Hematopoietic multipotent progenitor cell treated with erythropoietin and hydrocortisone succinate and interleukin-3 and kit ligand, for 17 days (in vitro differentiated cells): ENCODE measurements around the gene SCP2.
"Not testable (repeated sequence)": the region's sequence is repeated elsewhere in the genome, so short reads cannot be mapped to it uniquely, and the experiment has no call there.

Experiments used
- DNase-seq: peaks from one replicate; pipeline ENCODE4 v3.0.0-alpha.2; 2015; ENCODE audit warnings: low spot score

The SCP2 gene

GRCh38 chr1:52916241-52916975, 10.7 kb upstream of the SCP2 start:
- no peak for DNase-seq

- DNase-seq: no peak
These were observed 9.9 kb upstream of the SCP2 start for GRCh38 chr1:52917156-52917555.

GRCh38 chr1:52917581-52917980, 9.5 kb upstream of the SCP2 start:
- DNase-seq: no peak

- no peak for DNase-seq
These were observed 8.9 kb upstream of the SCP2 start for GRCh38 chr1:52918201-52918600.

- DNase-seq: no peak
These were observed 7.9 kb upstream of the SCP2 start for GRCh38 chr1:52919051-52919722.

- no peak for DNase-seq
These were observed 7.2 kb upstream of the SCP2 start for GRCh38 chr1:52919723-52920483.

- DNase-seq: no peak
These were observed 6.2 kb upstream of the SCP2 start for GRCh38 chr1:52920791-52921291.

- DNase-seq: no peak
These were observed 1.5 kb upstream of the SCP2 start for GRCh38 chr1:52925571-52926005.

GRCh38 chr1:52926864-52927211, 238 bp upstream of the SCP2 start:
- DNase-seq: no peak

- DNase-seq: no peak
These were observed 934 bp downstream of the SCP2 start for GRCh38 chr1:52928015-52928404.

GRCh38 chr1:52929019-52929418, 1.9 kb downstream of the SCP2 start:
- DNase-seq: no peak

- no peak for DNase-seq
These were observed 10.5 kb downstream of the SCP2 start for GRCh38 chr1:52937433-52938182.

- DNase-seq: no peak
These were observed 11.0 kb downstream of the SCP2 start for GRCh38 chr1:52938183-52938451.

GRCh38 chr1:52943876-52944416, 16.9 kb downstream of the SCP2 start:
- DNase-seq: no peak

GRCh38 chr1:52944566-52944965, 17.5 kb downstream of the SCP2 start:
- DNase-seq: no peak

GRCh38 chr1:52947490-52947889, 20.4 kb downstream of the SCP2 start:
- no peak for DNase-seq

- not testable (repeated sequence) for DNase-seq
These were observed 22.5 kb downstream of the SCP2 start for GRCh38 chr1:52949602-52950001.

GRCh38 chr1:52952112-52952511, 25.0 kb downstream of the SCP2 start:
- no peak for DNase-seq

GRCh38 chr1:52955129-52955970, 28.3 kb downstream of the SCP2 start:
- no peak for DNase-seq

- no peak for DNase-seq
These were observed 36.0 kb downstream of the SCP2 start for GRCh38 chr1:52963101-52963500.

- no peak for DNase-seq
These were observed 40.6 kb downstream of the SCP2 start for GRCh38 chr1:52967666-52968065.
